Neural cell (in vitro differentiated cells): Measurements from ENCODE around the gene APOL4.

ENCODE experiments used
- EZH2 ChIP-seq: fragments of 200-600, 300-800 bp; shearing (Covaris generic), sonication (generic); IDR thresholded peaks from 2 replicates; pipeline ENCODE4 v1.6.1; 2014; ENCODE audit warnings: antibody characterized with exemption, low read length, borderline replicate concordance, mild to moderate bottlenecking; ENCODE audit not compliant: insufficient read depth, poor library complexity, severe bottlenecking
- MXI1 ChIP-seq: fragments of 450-650 bp; conservative IDR thresholded peaks from 2 replicates; pipeline ENCODE4 v1.6.1; 2014; ENCODE audit warnings: antibody characterized with exemption, mild to moderate bottlenecking; ENCODE audit not compliant: poor library complexity, severe bottlenecking
- POLR2AphosphoS5 ChIP-seq: IDR thresholded peaks from 2 replicates; pipeline ENCODE4 v1.6.1; 2012
- SMC3 ChIP-seq: fragments of 450-650 bp; conservative IDR thresholded peaks from 2 replicates; pipeline ENCODE4 v1.6.1; 2014; ENCODE audit warnings: antibody characterized with exemption, mild to moderate bottlenecking, moderate library complexity; ENCODE audit not compliant: poor library complexity
- TAF1 ChIP-seq: IDR thresholded peaks from 2 replicates; pipeline ENCODE4 v1.6.1; 2012; ENCODE audit warnings: low read depth
- TF ChIP-seq, protein P1 (sequence below): fragments of 450-650 bp; IDR thresholded peaks from 2 replicates; pipeline ENCODE4 v1.5.1; 2014; ENCODE audit warnings: antibody characterized with exemption, mild to moderate bottlenecking, moderate library complexity; ENCODE audit not compliant: poor library complexity, severe bottlenecking
- TF ChIP-seq, protein P2 (sequence below): IDR thresholded peaks from 2 replicates; pipeline ENCODE4 v1.6.1; 2012; ENCODE audit warnings: borderline replicate concordance

DNA sequence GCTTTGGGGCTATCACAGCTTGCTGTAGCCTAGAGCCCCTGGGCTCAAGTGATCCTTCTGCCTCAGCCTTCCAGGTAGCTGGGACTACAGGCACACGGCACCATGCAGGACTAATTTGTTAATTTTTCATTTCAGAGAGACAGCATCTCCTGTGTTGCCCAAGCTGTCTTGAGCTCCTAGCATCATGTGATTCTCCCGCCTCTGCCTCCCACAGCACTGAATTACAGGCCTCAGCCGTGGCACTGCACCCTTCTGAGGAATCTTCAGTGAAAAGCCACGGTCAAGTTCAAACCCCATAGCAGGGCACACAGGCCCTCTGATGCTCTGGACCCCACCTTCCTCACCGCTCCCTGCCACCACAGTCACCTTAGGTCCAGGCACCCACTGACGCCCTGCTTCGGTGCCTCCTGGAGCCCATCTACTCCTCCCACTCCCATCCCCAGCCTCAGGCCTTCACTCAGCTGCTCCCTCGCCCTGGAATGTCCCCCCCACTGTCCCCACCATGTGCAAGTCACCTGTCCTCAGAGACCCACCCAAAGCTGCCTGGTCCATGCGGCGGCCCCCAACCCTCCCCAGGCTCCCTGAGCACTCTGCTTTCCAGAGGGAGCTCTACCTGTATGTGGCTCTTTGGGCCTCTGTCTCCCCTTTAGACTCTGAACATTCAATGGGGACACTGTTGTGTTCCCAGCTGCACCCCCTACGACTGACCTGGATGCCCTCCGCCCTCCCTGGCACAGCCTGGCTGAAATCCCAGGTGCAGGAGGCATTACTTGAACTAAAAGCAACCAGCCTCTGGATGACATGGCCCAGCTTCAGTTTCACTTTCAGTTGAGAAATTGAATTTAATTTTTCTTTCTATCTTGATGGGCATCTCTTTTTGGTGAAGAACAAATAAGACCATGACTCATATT, 36.1 kb upstream of the APOL4 start:
- TF ChIP-seq EZH2 (no peak), POLR2AphosphoS5 (no peak), MXI1 (no peak), SMC3 (no peak), TAF1 (no peak)
- TF ChIP-seq, protein P1, sequence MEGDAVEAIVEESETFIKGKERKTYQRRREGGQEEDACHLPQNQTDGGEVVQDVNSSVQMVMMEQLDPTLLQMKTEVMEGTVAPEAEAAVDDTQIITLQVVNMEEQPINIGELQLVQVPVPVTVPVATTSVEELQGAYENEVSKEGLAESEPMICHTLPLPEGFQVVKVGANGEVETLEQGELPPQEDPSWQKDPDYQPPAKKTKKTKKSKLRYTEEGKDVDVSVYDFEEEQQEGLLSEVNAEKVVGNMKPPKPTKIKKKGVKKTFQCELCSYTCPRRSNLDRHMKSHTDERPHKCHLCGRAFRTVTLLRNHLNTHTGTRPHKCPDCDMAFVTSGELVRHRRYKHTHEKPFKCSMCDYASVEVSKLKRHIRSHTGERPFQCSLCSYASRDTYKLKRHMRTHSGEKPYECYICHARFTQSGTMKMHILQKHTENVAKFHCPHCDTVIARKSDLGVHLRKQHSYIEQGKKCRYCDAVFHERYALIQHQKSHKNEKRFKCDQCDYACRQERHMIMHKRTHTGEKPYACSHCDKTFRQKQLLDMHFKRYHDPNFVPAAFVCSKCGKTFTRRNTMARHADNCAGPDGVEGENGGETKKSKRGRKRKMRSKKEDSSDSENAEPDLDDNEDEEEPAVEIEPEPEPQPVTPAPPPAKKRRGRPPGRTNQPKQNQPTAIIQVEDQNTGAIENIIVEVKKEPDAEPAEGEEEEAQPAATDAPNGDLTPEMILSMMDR, result no peak
- TF ChIP-seq, protein P2, sequence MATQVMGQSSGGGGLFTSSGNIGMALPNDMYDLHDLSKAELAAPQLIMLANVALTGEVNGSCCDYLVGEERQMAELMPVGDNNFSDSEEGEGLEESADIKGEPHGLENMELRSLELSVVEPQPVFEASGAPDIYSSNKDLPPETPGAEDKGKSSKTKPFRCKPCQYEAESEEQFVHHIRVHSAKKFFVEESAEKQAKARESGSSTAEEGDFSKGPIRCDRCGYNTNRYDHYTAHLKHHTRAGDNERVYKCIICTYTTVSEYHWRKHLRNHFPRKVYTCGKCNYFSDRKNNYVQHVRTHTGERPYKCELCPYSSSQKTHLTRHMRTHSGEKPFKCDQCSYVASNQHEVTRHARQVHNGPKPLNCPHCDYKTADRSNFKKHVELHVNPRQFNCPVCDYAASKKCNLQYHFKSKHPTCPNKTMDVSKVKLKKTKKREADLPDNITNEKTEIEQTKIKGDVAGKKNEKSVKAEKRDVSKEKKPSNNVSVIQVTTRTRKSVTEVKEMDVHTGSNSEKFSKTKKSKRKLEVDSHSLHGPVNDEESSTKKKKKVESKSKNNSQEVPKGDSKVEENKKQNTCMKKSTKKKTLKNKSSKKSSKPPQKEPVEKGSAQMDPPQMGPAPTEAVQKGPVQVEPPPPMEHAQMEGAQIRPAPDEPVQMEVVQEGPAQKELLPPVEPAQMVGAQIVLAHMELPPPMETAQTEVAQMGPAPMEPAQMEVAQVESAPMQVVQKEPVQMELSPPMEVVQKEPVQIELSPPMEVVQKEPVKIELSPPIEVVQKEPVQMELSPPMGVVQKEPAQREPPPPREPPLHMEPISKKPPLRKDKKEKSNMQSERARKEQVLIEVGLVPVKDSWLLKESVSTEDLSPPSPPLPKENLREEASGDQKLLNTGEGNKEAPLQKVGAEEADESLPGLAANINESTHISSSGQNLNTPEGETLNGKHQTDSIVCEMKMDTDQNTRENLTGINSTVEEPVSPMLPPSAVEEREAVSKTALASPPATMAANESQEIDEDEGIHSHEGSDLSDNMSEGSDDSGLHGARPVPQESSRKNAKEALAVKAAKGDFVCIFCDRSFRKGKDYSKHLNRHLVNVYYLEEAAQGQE, result no peak
